Panc1 (cell line): ENCODE results near the gene ARSI.

ENCODE experiments used
- POLR2AphosphoS5 ChIP-seq: IDR thresholded peaks from 2 replicates; pipeline ENCODE4 v1.6.1; 2012; ENCODE audit warnings: mild to moderate bottlenecking, low read depth, low read length, moderate library complexity
- TF ChIP-seq, protein P1 (sequence below): fragments of 450-650 bp; IDR thresholded peaks from 2 replicates; pipeline ENCODE4 v1.5.1; 2017; ENCODE audit warnings: mild to moderate bottlenecking

DNA sequence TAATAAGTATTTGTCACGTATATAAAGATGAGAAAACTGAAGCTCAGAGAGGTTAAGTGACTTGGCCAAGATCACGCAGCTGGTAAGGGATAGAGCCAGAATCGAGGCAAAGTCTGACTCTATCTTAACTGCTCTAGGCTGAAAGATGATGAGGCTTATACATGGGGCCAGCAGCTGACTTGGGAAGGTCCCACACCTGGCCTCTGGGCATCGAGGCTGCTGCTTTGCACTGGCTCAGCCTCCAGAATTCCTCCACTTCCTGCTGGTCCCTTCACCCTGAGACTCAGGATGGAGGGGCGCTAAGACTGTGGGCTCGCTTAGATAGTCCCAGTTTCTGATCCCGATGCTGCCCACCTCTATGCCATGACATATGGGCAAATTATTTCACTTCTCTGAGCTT is 48.3 kb downstream of the ARSI start:
- TF ChIP-seq POLR2AphosphoS5: no peak
- TF ChIP-seq, protein P1, sequence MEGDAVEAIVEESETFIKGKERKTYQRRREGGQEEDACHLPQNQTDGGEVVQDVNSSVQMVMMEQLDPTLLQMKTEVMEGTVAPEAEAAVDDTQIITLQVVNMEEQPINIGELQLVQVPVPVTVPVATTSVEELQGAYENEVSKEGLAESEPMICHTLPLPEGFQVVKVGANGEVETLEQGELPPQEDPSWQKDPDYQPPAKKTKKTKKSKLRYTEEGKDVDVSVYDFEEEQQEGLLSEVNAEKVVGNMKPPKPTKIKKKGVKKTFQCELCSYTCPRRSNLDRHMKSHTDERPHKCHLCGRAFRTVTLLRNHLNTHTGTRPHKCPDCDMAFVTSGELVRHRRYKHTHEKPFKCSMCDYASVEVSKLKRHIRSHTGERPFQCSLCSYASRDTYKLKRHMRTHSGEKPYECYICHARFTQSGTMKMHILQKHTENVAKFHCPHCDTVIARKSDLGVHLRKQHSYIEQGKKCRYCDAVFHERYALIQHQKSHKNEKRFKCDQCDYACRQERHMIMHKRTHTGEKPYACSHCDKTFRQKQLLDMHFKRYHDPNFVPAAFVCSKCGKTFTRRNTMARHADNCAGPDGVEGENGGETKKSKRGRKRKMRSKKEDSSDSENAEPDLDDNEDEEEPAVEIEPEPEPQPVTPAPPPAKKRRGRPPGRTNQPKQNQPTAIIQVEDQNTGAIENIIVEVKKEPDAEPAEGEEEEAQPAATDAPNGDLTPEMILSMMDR: no peak
